ENCODE results near the gene KDM2A.

Gene KDM2A

DNA sequence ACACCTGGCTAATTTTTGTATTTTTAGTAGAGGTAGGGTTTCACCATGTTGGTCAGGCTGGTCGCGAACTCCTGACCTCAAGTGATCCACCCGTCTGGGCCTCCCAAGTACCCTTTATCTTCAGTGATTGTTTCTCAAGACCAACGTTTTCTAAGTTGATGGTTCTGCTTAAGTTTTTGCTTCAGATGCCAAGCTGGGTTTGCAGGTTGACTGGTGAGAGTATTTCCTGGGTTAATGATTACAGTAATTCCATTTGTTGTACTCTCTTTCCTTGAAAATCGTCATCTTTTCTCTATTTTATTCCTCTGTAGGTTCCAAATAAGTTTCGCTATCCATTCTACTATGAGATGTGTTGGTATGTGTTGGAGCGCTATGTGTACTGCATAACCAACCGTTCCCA, 108.7 kb downstream of the KDM2A start:
- H3K4me1 ChIP-seq (ENCODE audit: control insufficient read depth in 2 of 2, insufficient read depth in 1 of 2, low read depth in 1 of 2, low read length in 2 of 2), result no peaks in the 10 kb centered on the region
- no peak overlapping the region for H3K27ac ChIP-seq (replicated peaks; ENCODE audit: low read length)
- no peak overlapping the region for H2BK5ac ChIP-seq (ENCODE audit: low read length)
- H2AFZ ChIP-seq (ENCODE audit: low read length), result no peak overlapping the region
- H2BK12ac ChIP-seq (ENCODE audit: low read length), result no peak overlapping the region
- H3K79me1 ChIP-seq (ENCODE audit: low read depth, low read length), result no peaks in the 10 kb centered on the region
- DNase-seq (ENCODE audit: low spot score), result no peak
- H3K4ac ChIP-seq (ENCODE audit: low read length), result no peak overlapping the region
- peaks cover 28 to 79% of the 10 kb centered on the region in 2 donors for H3K36me3 ChIP-seq (replicated peaks in 1 of 2; ENCODE audit: control insufficient read depth in 2 of 2, insufficient read depth in 2 of 2, low read length in 2 of 2)
- no peak overlapping the region for H4K8ac ChIP-seq (ENCODE audit: low read depth, low read length)
- H2AK5ac ChIP-seq (ENCODE audit: low read depth, low read length), result no peak overlapping the region
- no peak overlapping the region for H4K91ac ChIP-seq (ENCODE audit: low read depth, low read length, poor library complexity)
- H3K9ac ChIP-seq (ENCODE audit: low read depth, low read length, poor library complexity), result no peak overlapping the region
- no CpG with 5 or more reads among the region's 8 CpGs for WGBS, 2 donors (ENCODE audit: extremely low coverage in 2 of 2, insufficient read length in 2 of 2, insufficient replicate concordance in 1 of 2)
- no peak overlapping the region for H3K18ac ChIP-seq (ENCODE audit: low read length)
- no peaks in the 10 kb centered on the region for H3K27me3 ChIP-seq (ENCODE audit: control insufficient read depth in 3 of 3, insufficient read depth in 3 of 3, low read depth in 1 of 3, low read length in 3 of 3)
- no peak overlapping the region for H3K4me2 ChIP-seq (ENCODE audit: insufficient read depth, low read length, poor library complexity, severe bottlenecking)
- no peak overlapping the region for H2BK15ac ChIP-seq (ENCODE audit: low read length)
- H3K23ac ChIP-seq (ENCODE audit: low read depth, low read length, poor library complexity), result no peak overlapping the region
- H3K4me3 ChIP-seq (ENCODE audit: low read length in 2 of 2), result no peak overlapping the region
- H2BK120ac ChIP-seq (ENCODE audit: low read depth, low read length), result no peak overlapping the region
- H3K14ac ChIP-seq (ENCODE audit: low read length), result no peak overlapping the region
- no peaks in the 10 kb centered on the region for H3K9me3 ChIP-seq (replicated peaks in 1 of 2; ENCODE audit: control insufficient read depth in 2 of 2, insufficient read depth in 1 of 2, low read depth in 1 of 2, low read length in 2 of 2)

GRCh38 chr11:67230406-67230805, 111.3 kb downstream of the KDM2A start:
- no peak overlapping the region for H2BK15ac ChIP-seq (ENCODE audit: low read length)
- no peak overlapping the region for H3K9ac ChIP-seq (ENCODE audit: low read depth, low read length, poor library complexity)
- H3K4me3 ChIP-seq (ENCODE audit: low read length in 2 of 2), result no peak overlapping the region
- no peak overlapping the region for H3K14ac ChIP-seq (ENCODE audit: low read length)
- no peak overlapping the region for H4K91ac ChIP-seq (ENCODE audit: low read depth, low read length, poor library complexity)
- no peaks in the 10 kb centered on the region for H3K79me1 ChIP-seq (ENCODE audit: low read depth, low read length)
- WGBS, 2 donors (ENCODE audit: extremely low coverage in 2 of 2, insufficient read length in 2 of 2, insufficient replicate concordance in 1 of 2), result no CpG with 5 or more reads among the region's 3 CpGs
- H2BK5ac ChIP-seq (ENCODE audit: low read length), result no peak overlapping the region
- no peak overlapping the region for H3K18ac ChIP-seq (ENCODE audit: low read length)
- H3K36me3 ChIP-seq (replicated peaks in 1 of 2; ENCODE audit: control insufficient read depth in 2 of 2, insufficient read depth in 2 of 2, low read length in 2 of 2), result peaks cover 22 to 70% of the 10 kb centered on the region in 2 donors
- H3K4ac ChIP-seq (ENCODE audit: low read length), result no peak overlapping the region
- H3K4me1 ChIP-seq (ENCODE audit: control insufficient read depth in 2 of 2, insufficient read depth in 1 of 2, low read depth in 1 of 2, low read length in 2 of 2), result no peaks in the 10 kb centered on the region
- H2AK5ac ChIP-seq (ENCODE audit: low read depth, low read length), result no peak overlapping the region
- no peak overlapping the region for H3K23ac ChIP-seq (ENCODE audit: low read depth, low read length, poor library complexity)
- no peak overlapping the region for H2AFZ ChIP-seq (ENCODE audit: low read length)
- H3K27ac ChIP-seq (replicated peaks; ENCODE audit: low read length), result no peak overlapping the region
- H2BK120ac ChIP-seq (ENCODE audit: low read depth, low read length), result no peak overlapping the region
- DNase-seq (ENCODE audit: low spot score), result no peak
- no peak overlapping the region for H3K4me2 ChIP-seq (ENCODE audit: insufficient read depth, low read length, poor library complexity, severe bottlenecking)
- H4K8ac ChIP-seq (ENCODE audit: low read depth, low read length), result no peak overlapping the region
- H2BK12ac ChIP-seq (ENCODE audit: low read length), result no peak overlapping the region
- no peaks in the 10 kb centered on the region for H3K27me3 ChIP-seq (ENCODE audit: control insufficient read depth in 3 of 3, insufficient read depth in 3 of 3, low read depth in 1 of 3, low read length in 3 of 3)
- no peaks in the 10 kb centered on the region for H3K9me3 ChIP-seq (replicated peaks in 1 of 2; ENCODE audit: control insufficient read depth in 2 of 2, insufficient read depth in 1 of 2, low read depth in 1 of 2, low read length in 2 of 2)

- Histone ChIP-seq H3K9me3 (replicated peaks in 1 of 2; ENCODE audit: control insufficient read depth in 2 of 2, insufficient read depth in 1 of 2, low read depth in 1 of 2, low read length in 2 of 2) (no peaks in the 10 kb centered on the region), H3K36me3 (replicated peaks in 1 of 2; ENCODE audit: control insufficient read depth in 2 of 2, insufficient read depth in 2 of 2, low read length in 2 of 2) (peaks cover 20 to 70% of the 10 kb centered on the region in 2 donors), H3K79me1 (ENCODE audit: low read depth, low read length) (no peaks in the 10 kb centered on the region), H4K91ac (ENCODE audit: low read depth, low read length, poor library complexity) (no peak overlapping the region), H3K9ac (ENCODE audit: low read depth, low read length, poor library complexity) (no peak overlapping the region), H4K8ac (ENCODE audit: low read depth, low read length) (no peak overlapping the region), H3K4me2 (ENCODE audit: insufficient read depth, low read length, poor library complexity, severe bottlenecking) (no peak overlapping the region), H2AFZ (ENCODE audit: low read length) (no peak overlapping the region), H3K18ac (ENCODE audit: low read length) (no peak overlapping the region), H3K27ac (replicated peaks; ENCODE audit: low read length) (no peak overlapping the region), H2AK5ac (ENCODE audit: low read depth, low read length) (no peak overlapping the region), H3K4ac (ENCODE audit: low read length) (no peak overlapping the region), H3K23ac (ENCODE audit: low read depth, low read length, poor library complexity) (no peak overlapping the region), H3K4me1 (ENCODE audit: control insufficient read depth in 2 of 2, insufficient read depth in 1 of 2, low read depth in 1 of 2, low read length in 2 of 2) (no peaks in the 10 kb centered on the region), H2BK15ac (ENCODE audit: low read length) (no peak overlapping the region), H2BK12ac (ENCODE audit: low read length) (no peak overlapping the region), H3K4me3 (ENCODE audit: low read length in 2 of 2) (no peak overlapping the region), H3K27me3 (ENCODE audit: control insufficient read depth in 3 of 3, insufficient read depth in 3 of 3, low read depth in 1 of 3, low read length in 3 of 3) (no peaks in the 10 kb centered on the region), H2BK5ac (ENCODE audit: low read length) (no peak overlapping the region), H3K14ac (ENCODE audit: low read length) (no peak overlapping the region), H2BK120ac (ENCODE audit: low read depth, low read length) (no peak overlapping the region)
- WGBS, 2 donors (ENCODE audit: extremely low coverage in 2 of 2, insufficient read length in 2 of 2, insufficient replicate concordance in 1 of 2), result no CpG with 5 or more reads among the region's 1 CpG
- no peak for DNase-seq (ENCODE audit: low spot score)
Measured at GRCh38 chr11:67230886-67231285, 111.8 kb downstream of the KDM2A start.

- H3K4me2 ChIP-seq (ENCODE audit: insufficient read depth, low read length, poor library complexity, severe bottlenecking), result no peak overlapping the region
- no CpG with 5 or more reads among the region's 7 CpGs for WGBS, 2 donors (ENCODE audit: extremely low coverage in 2 of 2, insufficient read length in 2 of 2, insufficient replicate concordance in 1 of 2)
- H3K18ac ChIP-seq (ENCODE audit: low read length), result no peak overlapping the region
- H3K9ac ChIP-seq (ENCODE audit: low read depth, low read length, poor library complexity), result no peak overlapping the region
- H3K14ac ChIP-seq (ENCODE audit: low read length), result no peak overlapping the region
- no peak overlapping the region for H2BK5ac ChIP-seq (ENCODE audit: low read length)
- H3K9me3 ChIP-seq (replicated peaks in 1 of 2; ENCODE audit: control insufficient read depth in 2 of 2, insufficient read depth in 1 of 2, low read depth in 1 of 2, low read length in 2 of 2), result no peaks in the 10 kb centered on the region
- DNase-seq (ENCODE audit: low spot score), result no peak
- H3K36me3 ChIP-seq (replicated peaks in 1 of 2; ENCODE audit: control insufficient read depth in 2 of 2, insufficient read depth in 2 of 2, low read length in 2 of 2), result peaks cover 14 to 54% of the 10 kb centered on the region in 2 donors
- H3K79me1 ChIP-seq (ENCODE audit: low read depth, low read length), result no peaks in the 10 kb centered on the region
- no peak overlapping the region for H3K4me3 ChIP-seq (ENCODE audit: low read length in 2 of 2)
- no peaks in the 10 kb centered on the region for H3K27me3 ChIP-seq (ENCODE audit: control insufficient read depth in 3 of 3, insufficient read depth in 3 of 3, low read depth in 1 of 3, low read length in 3 of 3)
- no peak overlapping the region for H4K8ac ChIP-seq (ENCODE audit: low read depth, low read length)
- no peak overlapping the region for H2BK120ac ChIP-seq (ENCODE audit: low read depth, low read length)
- H2BK15ac ChIP-seq (ENCODE audit: low read length), result no peak overlapping the region
- H3K4ac ChIP-seq (ENCODE audit: low read length), result no peak overlapping the region
- no peak overlapping the region for H3K27ac ChIP-seq (replicated peaks; ENCODE audit: low read length)
- no peak overlapping the region for H2BK12ac ChIP-seq (ENCODE audit: low read length)
- H3K4me1 ChIP-seq (ENCODE audit: control insufficient read depth in 2 of 2, insufficient read depth in 1 of 2, low read depth in 1 of 2, low read length in 2 of 2), result peaks cover under 1 to 5% of the 10 kb centered on the region in 2 donors
- H4K91ac ChIP-seq (ENCODE audit: low read depth, low read length, poor library complexity), result no peak overlapping the region
- H2AFZ ChIP-seq (ENCODE audit: low read length), result no peak overlapping the region
- no peak overlapping the region for H2AK5ac ChIP-seq (ENCODE audit: low read depth, low read length)
- no peak overlapping the region for H3K23ac ChIP-seq (ENCODE audit: low read depth, low read length, poor library complexity)
Measured at GRCh38 chr11:67233584-67234190, 114.6 kb downstream of the KDM2A start.
